ENCODE data around the gene INHBA. TPM values are rescaled to one million over a fixed set of nuclear protein-coding genes. Genes with fewer than 3 reads are reported as not detected.

INHBA gene
- total and polyA plus RNA-seq, 2 of the 4 experiments (the other 2 are of a cell fraction) = 60.2 to 112 TPM

- Histone ChIP-seq H3K4me1 (ENCODE audit: control insufficient read depth, insufficient read depth, low read length) (no peaks in the 10 kb centered on the region), H4K8ac (ENCODE audit: low read depth in 2 of 2, low read length in 2 of 2) (no peak overlapping the region), H3K18ac (ENCODE audit: low read depth, low read length) (no peak overlapping the region), H3K4me2 (ENCODE audit: low read depth, low read length) (no peak overlapping the region), H4K5ac (ENCODE audit: low read depth, low read length) (no peak overlapping the region), H3K4ac (ENCODE audit: low read depth, low read length) (no peak overlapping the region), H3K9me1 (ENCODE audit: insufficient read depth, low read length) (no peaks in the 10 kb centered on the region), H2BK15ac (ENCODE audit: low read depth, low read length) (no peak overlapping the region), H3K56ac (ENCODE audit: extremely low read depth, insufficient read depth, low read length) (no peak overlapping the region), H3K9ac (ENCODE audit: low read depth, low read length) (no peak overlapping the region), H3K27me3 (ENCODE audit: control insufficient read depth, insufficient read depth, low read length) (no peaks in the 10 kb centered on the region), H2BK120ac (ENCODE audit: low read depth, low read length) (no peak overlapping the region), H2BK5ac (ENCODE audit: low read depth, low read length, poor library complexity, severe bottlenecking) (no peak overlapping the region), H4K20me1 (ENCODE audit: insufficient read depth, low read length) (no peaks in the 10 kb centered on the region), H3K4me3 (ENCODE audit: insufficient read depth, low read depth, low read length) (no peak overlapping the region), H2AFZ (replicated peaks; ENCODE audit: low read length, poor library complexity) (no peak overlapping the region), H3K27ac (ENCODE audit: insufficient read depth, low read length) (no peak overlapping the region), H2AK9ac (replicated peaks; ENCODE audit: low read depth, low read length, poor library complexity) (no peak overlapping the region), H3K36me3 (ENCODE audit: control insufficient read depth, insufficient read depth, low read length) (no peaks in the 10 kb centered on the region), H3K23ac (ENCODE audit: low read depth, low read length) (no peak overlapping the region), H4K91ac (ENCODE audit: insufficient read depth, low read depth, low read length) (no peak overlapping the region), H2AK5ac (ENCODE audit: low read depth, low read length) (no peak overlapping the region), H2BK20ac (ENCODE audit: low read depth, low read length) (no peak overlapping the region), H3K14ac (replicated peaks; ENCODE audit: low read depth, low read length) (no peak overlapping the region), H3K79me1 (ENCODE audit: low read depth in 1 of 2, low read length in 2 of 2) (no peaks in the 10 kb centered on the region), H3K9me3 (ENCODE audit: control insufficient read depth, insufficient read depth, low read length) (no peaks in the 10 kb centered on the region)
- intact Hi-C loops (cut with micrococcal nuclease) = no loop called here
- in situ Hi-C loops (cut with MboI; ENCODE audit: low sequenced_read_pairs) = no loop called here
- ChIA-PET POLR2A (ENCODE audit: unreplicated experiment) (no interaction called here), CTCF (interaction anchor here (0.6 kb wide), 1 partner anchor 1468 kb away, joined by 3 read pairs; no protein-coding TSS in a partner anchor)
- no peak for TF ChIP-seq MAZ (IDR thresholded peaks at IDR 0.05; ENCODE audit: borderline replicate concordance, low read depth, low read length)
- TF ChIP-seq ELK1 (IDR thresholded peaks at IDR 0.05; ENCODE audit: borderline replicate concordance, low read depth, low read length) = no peak
- TF ChIP-seq RAD21 (IDR thresholded peaks at IDR 0.05; ENCODE audit: low read length) = no peak
- dilution Hi-C loops (cut with HindIII; ENCODE audit: low sequenced_read_pairs, unreplicated experiment) = no loop called here
- DNase-seq = no peak
- ATAC-seq (ENCODE audit: low read depth) = no peak
- no TSS peak for BruUV-seq (replicated peaks)
Observed at GRCh38 chr7:41747961-41748360, 45.1 kb upstream of the INHBA start.

Measured in IMR-90 (cell line).